ENCODE data around the gene ADAMTS17.

The ADAMTS17 gene

DNA sequence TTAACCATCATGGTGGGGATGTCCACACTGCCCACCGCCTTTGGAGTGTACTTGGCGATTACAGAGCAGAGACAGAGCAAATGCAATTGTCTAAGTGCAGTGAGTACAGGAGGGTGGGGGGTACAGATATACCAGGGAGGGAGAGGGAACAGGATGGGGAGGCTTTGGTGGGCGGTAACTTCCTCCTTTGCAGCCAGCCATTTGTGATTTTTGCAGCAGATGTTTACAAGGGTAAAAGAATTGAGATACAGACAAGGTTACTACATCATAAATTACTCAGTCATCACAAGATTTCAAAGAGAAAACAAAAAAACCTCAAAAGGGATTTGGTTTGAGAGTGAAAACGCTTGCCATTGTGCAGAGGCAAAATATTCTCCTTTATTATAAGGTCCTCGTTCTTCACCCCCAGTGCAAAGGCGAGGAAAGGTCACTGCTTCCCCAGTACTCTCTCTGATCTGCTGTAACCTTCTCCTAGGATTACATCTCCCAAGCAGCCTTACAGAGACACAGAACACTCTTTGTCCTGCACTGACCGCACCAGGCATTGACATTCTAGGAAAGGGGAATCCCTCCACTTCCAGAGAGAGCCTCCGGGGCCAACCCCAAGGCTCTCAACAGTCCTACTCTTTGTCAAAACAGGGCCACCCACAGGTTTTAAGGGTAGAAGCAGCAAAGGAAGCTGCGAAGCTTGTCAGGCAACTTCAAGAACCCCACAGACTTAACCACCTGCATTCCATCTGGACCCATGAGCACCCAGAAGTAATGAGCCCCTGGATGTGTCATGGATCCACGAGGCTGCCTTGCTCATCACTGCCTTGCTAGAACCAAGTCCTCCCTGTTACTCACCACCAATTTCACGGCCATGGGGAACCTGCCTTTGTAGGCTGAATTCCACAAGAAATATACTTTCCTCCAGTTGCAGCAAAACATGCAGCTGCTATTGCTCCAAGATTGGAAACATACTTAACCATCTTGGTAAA lies 117.3 kb downstream of the ADAMTS17 start:
- Histone ChIP-seq H2AFZ (no peak overlapping the region), H3K4me1 (no peaks in the 10 kb centered on the region), H3K9me3 (ENCODE audit: control insufficient read depth, low read length) (no peaks in the 10 kb centered on the region), H3K27me3 (ENCODE audit: control insufficient read depth, insufficient read depth, low read length) (no peaks in the 10 kb centered on the region), H3K4me2 (ENCODE audit: low read length) (no peak overlapping the region), H3K9ac (no peak overlapping the region), H3K4me3 (ENCODE audit: low read depth, low read length) (no peak overlapping the region), H3K36me3 (ENCODE audit: control insufficient read depth, insufficient read depth, low read length) (no peaks in the 10 kb centered on the region), H3K27ac (no peak overlapping the region), H3K79me2 (no peaks in the 10 kb centered on the region)
- TF ChIP-seq, protein P1, sequence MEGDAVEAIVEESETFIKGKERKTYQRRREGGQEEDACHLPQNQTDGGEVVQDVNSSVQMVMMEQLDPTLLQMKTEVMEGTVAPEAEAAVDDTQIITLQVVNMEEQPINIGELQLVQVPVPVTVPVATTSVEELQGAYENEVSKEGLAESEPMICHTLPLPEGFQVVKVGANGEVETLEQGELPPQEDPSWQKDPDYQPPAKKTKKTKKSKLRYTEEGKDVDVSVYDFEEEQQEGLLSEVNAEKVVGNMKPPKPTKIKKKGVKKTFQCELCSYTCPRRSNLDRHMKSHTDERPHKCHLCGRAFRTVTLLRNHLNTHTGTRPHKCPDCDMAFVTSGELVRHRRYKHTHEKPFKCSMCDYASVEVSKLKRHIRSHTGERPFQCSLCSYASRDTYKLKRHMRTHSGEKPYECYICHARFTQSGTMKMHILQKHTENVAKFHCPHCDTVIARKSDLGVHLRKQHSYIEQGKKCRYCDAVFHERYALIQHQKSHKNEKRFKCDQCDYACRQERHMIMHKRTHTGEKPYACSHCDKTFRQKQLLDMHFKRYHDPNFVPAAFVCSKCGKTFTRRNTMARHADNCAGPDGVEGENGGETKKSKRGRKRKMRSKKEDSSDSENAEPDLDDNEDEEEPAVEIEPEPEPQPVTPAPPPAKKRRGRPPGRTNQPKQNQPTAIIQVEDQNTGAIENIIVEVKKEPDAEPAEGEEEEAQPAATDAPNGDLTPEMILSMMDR (IDR thresholded peaks at IDR 0.05), result no peak

DNA sequence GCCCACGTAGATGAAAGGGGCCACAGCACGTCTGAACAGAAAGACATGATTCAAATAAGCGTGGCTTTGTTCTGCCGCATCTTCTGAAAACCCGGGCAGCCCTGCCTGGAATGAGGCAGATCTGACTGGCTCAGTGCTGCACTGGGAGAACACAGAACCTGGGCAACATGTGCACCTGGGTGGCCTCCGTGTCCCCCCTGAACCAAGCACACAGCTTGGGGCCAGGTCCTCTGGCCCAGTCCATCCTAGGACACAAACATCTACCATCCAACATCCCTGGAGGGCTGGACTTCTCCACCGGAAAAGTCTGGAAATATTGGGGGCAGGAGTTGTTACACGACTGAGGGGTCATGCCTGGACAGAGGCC lies 119.4 kb downstream of the ADAMTS17 start:
- Histone ChIP-seq H2AFZ (no peak overlapping the region), H3K27me3 (ENCODE audit: control insufficient read depth, insufficient read depth, low read length) (no peaks in the 10 kb centered on the region), H3K9me3 (ENCODE audit: control insufficient read depth, low read length) (no peaks in the 10 kb centered on the region), H3K9ac (no peak overlapping the region), H3K79me2 (no peaks in the 10 kb centered on the region), H3K4me3 (ENCODE audit: low read depth, low read length) (no peak overlapping the region), H3K4me1 (no peaks in the 10 kb centered on the region), H3K4me2 (ENCODE audit: low read length) (no peak overlapping the region), H3K27ac (no peak overlapping the region), H3K36me3 (ENCODE audit: control insufficient read depth, insufficient read depth, low read length) (no peaks in the 10 kb centered on the region)
- TF ChIP-seq, protein P1 (IDR thresholded peaks at IDR 0.05), result no peak

DNA sequence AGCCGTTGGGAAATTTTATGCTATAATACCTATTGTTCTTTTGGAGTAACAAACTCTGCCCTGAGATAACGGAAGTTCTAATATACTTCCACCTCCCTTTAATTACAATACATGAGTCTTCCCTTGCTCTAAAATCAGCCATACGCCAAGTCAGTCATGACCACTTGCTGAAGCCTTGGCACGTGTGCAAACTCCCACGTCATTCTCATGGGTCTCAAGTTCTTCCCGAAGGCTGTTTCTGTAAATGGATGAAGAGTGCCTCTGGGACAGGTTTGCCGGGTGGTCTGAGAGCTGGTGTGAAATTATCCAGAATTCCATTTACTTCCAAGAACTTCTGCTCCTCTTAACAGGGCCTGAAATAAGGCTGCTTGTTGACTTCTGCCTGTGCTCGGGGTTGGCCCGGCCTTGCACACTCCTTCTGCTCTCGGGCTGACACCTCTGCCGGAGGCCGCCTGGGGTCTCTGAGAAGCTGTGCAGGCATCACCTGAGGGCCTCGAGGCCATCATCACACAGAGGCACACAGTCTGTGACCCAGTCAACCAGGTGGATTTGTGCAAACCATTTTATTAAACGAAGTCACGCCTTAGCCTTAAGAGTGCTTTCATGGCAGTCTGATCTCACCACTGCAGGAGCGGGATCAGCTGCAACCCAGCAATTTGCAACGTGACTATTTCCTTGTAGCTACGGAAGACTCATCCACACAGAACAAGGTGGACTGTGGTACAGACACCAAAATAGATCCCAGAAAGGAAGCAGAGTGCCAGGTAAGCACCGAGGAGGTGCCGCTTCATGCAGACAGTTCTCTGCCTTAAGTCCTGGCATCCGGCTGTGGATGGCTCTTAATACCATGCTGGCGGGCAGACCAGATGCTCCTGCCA lies 120.1 kb downstream of the ADAMTS17 start:
- H3K27ac ChIP-seq, result no peak overlapping the region
- TF ChIP-seq, protein P1 (IDR thresholded peaks at IDR 0.05), result no peak
- no peaks in the 10 kb centered on the region for H3K9me3 ChIP-seq (ENCODE audit: control insufficient read depth, low read length)
- no peak overlapping the region for H3K4me3 ChIP-seq (ENCODE audit: low read depth, low read length)
- no peaks in the 10 kb centered on the region for H3K27me3 ChIP-seq (ENCODE audit: control insufficient read depth, insufficient read depth, low read length)
- H3K36me3 ChIP-seq (ENCODE audit: control insufficient read depth, insufficient read depth, low read length), result no peaks in the 10 kb centered on the region
- H3K9ac ChIP-seq, result no peak overlapping the region
- H2AFZ ChIP-seq, result no peak overlapping the region
- H3K79me2 ChIP-seq, result no peaks in the 10 kb centered on the region
- no peak overlapping the region for H3K4me2 ChIP-seq (ENCODE audit: low read length)
- no peaks in the 10 kb centered on the region for H3K4me1 ChIP-seq

DNA sequence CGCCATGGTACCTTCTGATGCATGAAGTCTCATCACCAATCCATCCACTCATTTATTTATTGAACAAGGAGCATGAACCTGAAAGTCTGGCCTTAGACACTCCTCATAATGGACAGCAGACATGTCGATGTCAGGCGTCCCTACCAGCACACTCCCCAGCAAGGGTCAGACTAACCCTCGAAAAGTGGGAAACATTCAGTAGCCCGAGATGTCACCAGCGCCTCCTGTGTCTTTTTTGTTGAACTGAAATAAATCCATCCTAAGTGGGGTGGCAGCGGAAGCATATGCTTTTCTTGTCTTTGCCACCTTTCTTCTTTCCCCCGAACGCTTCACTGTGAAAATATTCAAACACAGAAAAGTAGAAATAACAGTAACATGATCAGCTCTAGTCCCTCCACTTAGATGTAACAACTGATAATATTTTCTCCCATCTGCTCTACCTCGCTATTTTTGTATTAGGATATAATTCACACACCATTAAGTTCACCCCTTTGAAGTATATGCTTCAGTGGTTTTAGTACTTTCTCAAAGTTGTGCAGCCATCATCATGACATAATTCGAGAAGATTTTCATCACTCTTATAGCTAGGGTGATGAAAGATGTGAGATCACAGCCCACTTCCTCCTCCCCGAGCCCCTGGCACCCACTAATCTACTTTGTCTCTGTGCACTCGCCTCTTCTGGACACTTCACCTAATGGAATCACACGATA lies 121.6 kb downstream of the ADAMTS17 start:
- TF ChIP-seq, protein P1 (IDR thresholded peaks at IDR 0.05), result no peak
- Histone ChIP-seq H3K4me1 (no peaks in the 10 kb centered on the region), H3K79me2 (no peaks in the 10 kb centered on the region), H3K4me3 (ENCODE audit: low read depth, low read length) (no peak overlapping the region), H3K36me3 (ENCODE audit: control insufficient read depth, insufficient read depth, low read length) (no peaks in the 10 kb centered on the region), H3K9ac (no peak overlapping the region), H3K27me3 (ENCODE audit: control insufficient read depth, insufficient read depth, low read length) (no peaks in the 10 kb centered on the region), H3K4me2 (ENCODE audit: low read length) (no peak overlapping the region), H3K9me3 (ENCODE audit: control insufficient read depth, low read length) (no peaks in the 10 kb centered on the region), H3K27ac (no peak overlapping the region), H2AFZ (no peak overlapping the region)
